HG03520 (cell line): ENCODE results near the gene RNF222.
"Not testable (repeated sequence)": the region's sequence is repeated elsewhere in the genome, so short reads cannot be mapped to it uniquely, and the experiment has no call there.

Source experiments
- ATAC-seq: cut with Tn5 transposase; IDR thresholded peaks from one replicate; pipeline ENCODE4 v1.9.1; 2021; ENCODE audit warnings: mild to moderate bottlenecking, moderate library complexity; ENCODE audit not compliant: unreplicated experiment

RNF222 gene

GRCh38 chr17:8413328-8413727 lies 15.7 kb upstream of the RNF222 start:
- ATAC-seq: no peak

- no peak for ATAC-seq
Observed at GRCh38 chr17:8412089-8412488, 14.5 kb upstream of the RNF222 start.

GRCh38 chr17:8410883-8411238 lies 13.2 kb upstream of the RNF222 start:
- no peak for ATAC-seq

- no peak for ATAC-seq
Observed at GRCh38 chr17:8409966-8410882, 12.6 kb upstream of the RNF222 start.

- no peak for ATAC-seq
Observed at GRCh38 chr17:8408371-8408770, 10.7 kb upstream of the RNF222 start.

- no peak for ATAC-seq
Observed at GRCh38 chr17:8406174-8406573, 8.5 kb upstream of the RNF222 start.

GRCh38 chr17:8405499-8406016 lies 7.9 kb upstream of the RNF222 start:
- no peak for ATAC-seq

DNA sequence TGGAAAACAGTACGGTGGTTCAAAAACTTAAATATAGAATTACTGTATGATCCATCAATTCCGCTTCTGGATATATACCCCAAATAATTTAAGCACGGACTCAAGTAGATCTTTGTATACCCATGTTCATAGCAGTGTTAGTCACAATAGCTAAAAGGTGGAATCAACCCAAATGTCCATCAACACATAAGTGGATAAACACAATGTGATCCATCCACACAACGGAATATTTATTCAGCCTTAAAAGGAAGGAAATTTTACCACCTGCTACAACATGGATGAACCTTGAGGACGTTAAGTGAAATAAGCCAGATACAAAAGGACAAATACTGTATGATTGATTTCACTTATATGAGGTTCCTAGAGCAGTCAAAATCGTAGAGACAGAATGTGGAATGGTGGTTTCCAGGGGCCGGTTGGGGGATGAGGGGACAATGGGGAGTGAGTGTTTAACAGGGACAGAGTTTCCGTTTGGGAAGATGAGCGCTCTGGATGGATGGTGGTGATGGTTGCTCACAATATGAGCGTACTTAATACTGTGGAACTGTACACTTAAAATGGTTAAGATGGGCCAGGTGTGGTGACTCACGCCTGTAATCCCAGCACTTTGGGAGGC lies 5.4 kb upstream of the RNF222 start:
- ATAC-seq: no peak

DNA sequence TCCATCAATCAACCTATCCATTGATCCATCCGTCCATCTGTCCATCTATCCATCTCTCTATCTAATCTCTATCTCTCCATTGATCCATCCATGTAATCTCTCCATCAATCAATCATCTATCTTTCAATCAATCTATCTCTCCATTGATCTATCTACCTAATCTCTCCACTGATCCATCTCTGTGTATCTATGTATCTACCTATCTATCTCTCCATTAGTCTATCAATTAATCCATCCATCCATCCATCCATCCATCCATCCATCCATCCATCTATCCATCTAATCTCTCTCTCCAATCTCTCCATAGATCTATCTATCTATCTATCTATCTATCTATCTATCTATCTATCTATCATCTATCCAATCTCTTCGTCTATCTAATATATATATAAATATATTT lies 3.5 kb upstream of the RNF222 start:
- ATAC-seq: no peak

DNA sequence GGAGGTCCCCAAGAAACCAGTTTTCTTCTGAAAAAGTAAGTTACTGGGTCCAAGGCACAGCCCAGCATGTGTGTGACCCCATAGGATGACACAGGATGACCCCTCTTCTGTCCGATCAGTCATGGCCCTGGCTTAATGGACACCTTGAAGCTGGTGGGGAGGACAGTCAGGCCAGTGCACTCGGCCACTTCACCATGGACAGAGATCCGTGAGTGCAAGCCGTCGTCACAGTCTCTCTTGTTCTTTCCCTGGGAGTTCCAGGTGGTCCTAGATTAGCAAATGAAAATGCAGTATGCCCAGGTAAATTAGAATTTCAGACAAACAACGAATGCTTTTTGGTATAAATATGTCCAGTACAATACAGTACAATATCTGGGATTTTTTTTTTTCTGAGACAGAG lies 1.4 kb upstream of the RNF222 start:
- ATAC-seq: no peak

GRCh38 chr17:8394497-8394896 lies 3.1 kb downstream of the RNF222 start:
- ATAC-seq: not testable (repeated sequence)

DNA sequence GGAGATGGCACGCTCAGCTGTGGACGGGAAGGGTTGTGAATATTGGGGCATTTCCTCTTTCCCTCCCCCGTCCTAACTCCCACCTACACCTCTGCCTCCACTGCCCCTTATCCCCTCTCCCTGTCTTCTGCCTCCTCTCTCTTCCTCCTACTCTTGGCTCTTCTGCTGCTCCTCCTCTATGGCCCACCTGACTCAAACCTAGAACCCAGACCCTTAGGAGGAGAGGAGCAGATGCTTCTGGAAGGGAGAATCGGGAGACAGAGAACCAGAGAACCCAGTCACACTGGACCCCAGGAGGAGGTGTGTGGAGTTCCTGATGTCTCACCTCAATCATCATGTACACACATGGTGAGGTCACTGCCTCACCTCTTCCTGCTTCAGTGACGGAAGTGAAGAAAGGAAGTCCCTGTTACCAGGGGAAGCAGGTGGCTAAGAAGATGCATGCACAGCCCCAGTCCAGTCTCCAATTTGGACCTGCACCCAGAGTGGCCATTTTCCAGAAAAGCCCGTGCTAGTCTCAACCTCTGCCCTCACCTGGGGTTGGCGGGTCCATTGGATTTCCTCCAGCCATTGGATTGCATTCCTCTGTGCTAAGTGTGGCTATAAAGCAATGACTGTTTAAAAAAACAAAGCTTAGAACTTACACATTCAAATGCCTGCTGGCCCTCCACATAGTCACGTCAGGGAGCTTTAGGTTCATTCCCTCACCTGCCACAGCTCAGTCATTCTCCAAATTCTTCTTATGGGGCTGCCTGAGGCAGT lies 4.0 kb downstream of the RNF222 start:
- no peak for ATAC-seq

- ATAC-seq: no peak
Observed at GRCh38 chr17:8392674-8393469, 4.8 kb downstream of the RNF222 start.

DNA sequence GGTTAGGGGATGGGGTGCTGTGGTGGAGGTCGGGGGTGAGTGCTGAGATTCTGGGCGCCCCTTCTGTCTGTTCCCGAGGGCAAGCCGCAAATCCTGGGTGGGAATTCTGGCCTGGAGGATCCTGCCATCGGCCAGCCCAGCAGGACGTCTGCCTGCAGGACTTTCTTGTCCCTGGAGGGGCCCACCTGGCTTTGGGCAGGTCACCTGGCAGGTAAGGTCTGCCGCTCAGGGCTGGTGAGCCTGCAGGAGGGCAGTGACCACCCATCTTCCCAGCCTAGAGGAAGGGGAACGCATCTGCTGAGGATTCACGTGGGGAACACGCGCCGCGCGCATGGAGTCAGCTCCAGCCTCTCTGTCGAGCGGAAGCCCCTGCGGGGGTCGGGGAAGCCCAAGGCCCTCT lies 5.4 kb downstream of the RNF222 start:
- no peak for ATAC-seq

DNA sequence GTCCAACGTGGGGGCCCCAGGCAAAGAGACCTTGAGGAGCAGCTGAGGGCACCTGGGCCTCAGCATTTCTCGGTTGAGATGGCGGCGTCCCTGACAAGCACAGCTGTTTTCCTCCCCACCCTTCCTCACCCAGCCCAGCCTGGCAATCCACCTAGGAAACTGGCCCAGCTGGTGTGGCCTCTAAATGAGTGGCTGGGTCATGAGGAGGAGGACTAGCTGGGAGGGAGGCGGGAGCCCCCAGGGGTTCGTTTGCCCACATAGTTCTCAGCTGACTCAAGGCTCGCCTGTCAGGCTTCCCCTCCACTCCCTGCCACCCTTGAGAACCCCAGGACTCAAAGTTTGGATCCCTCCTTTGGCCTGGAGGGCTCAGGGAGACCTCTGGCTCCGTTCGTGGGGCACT lies 5.9 kb downstream of the RNF222 start:
- no peak for ATAC-seq

- ATAC-seq: no peak
Observed at GRCh38 chr17:8387914-8388651, 9.5 kb downstream of the RNF222 start.

GRCh38 chr17:8386841-8387240 lies 10.8 kb downstream of the RNF222 start:
- no peak for ATAC-seq

GRCh38 chr17:8384801-8385378 lies 12.7 kb downstream of the RNF222 start:
- no peak for ATAC-seq

DNA sequence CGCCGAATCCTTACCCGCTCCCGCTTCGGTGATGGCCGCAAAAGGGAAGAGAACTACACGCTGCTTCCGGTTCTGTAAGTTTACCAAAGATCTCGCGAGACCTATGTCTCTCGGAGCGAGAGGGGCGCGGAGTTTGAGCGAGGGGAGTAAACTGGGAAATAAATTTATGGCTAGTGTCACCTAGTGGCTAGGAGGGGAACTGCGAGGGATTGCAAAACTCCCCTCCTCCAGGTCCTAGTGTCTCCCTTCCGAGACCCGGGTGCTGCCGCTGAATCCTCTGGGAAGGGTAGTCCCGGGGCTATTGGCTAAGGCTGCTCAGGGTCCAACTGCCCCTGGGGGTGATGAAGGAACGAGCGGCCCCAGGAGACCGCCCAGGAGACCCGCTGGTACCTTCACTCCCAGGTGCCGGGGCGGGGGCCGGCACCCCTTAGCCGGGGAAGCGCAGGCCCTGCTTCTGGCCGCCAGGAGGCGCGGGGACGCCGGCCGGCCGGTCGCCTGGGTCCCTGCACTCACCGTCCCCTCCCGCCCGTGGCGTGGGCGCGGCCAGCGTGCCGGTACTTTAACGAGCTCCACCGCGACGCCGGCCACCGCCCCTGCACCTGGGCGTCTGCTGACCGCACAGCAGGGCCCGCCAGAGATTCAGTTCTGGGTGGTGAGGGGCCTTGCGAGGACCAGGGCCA lies 14.3 kb downstream of the RNF222 start, which contains the start of gene RPL26:
Gene RPL26, minus strand, starts transcription at position 51 of the 680 bp plus-strand sequence. CDS start 883 bp downstream, outside the sequence.
- peak; percentile 80 for ATAC-seq
